Kidney (tissue), 14 donors: Measurements from ENCODE around the gene DNAJB6. TPM values are rescaled to one million over a fixed set of nuclear protein-coding genes. Genes with fewer than 3 reads are reported as not detected.
A peak's percentile ranks its signal among the peaks of the same experiment; 100 is the strongest.
"Not testable (repeated sequence)": the region's sequence is repeated elsewhere in the genome, so short reads cannot be mapped to it uniquely, and the experiment has no call there.

ENCODE experiments used
- DNase-seq, 5 donors: peaks; one replicate each; pipeline ENCODE4 v3.0.0-alpha.2; 2013 to 2020
- FAIRE-seq: peaks from 2 replicates; lab custom pipeline; 2012; peaks lifted over from hg19 to GRCh38; lab: Jason Lieb, UNC
- H3K27ac ChIP-seq, 2 donors: one replicate each; pipeline ENCODE4 v1.7.0; 2013; ENCODE audit warnings: low read depth in 2 of 2, low read length in 2 of 2, inconsistent platforms in 1 of 2
- H3K27me3 ChIP-seq: one replicate; pipeline ENCODE4 v1.7.1; 2013; ENCODE audit warnings: low read length, inconsistent platforms; ENCODE audit not compliant: control insufficient read depth, insufficient read depth
- H3K36me3 ChIP-seq, 3 donors: one replicate each; pipeline versions ENCODE4 v1.7.0 to v1.7.1; 2013; ENCODE audit warnings: low read length in 3 of 3, control low read depth in 1 of 3, inconsistent platforms in 1 of 3; ENCODE audit not compliant: insufficient read depth in 3 of 3, control insufficient read depth in 2 of 3
- H3K4me1 ChIP-seq, 3 donors: one replicate each; pipeline versions ENCODE4 v1.7.0 to v1.7.1; 2013; ENCODE audit warnings: low read length in 3 of 3, inconsistent platforms in 1 of 3, low read depth in 1 of 3; ENCODE audit not compliant: control insufficient read depth in 2 of 3, insufficient read depth in 2 of 3
- H3K4me3 ChIP-seq, 3 donors: one replicate each; pipeline versions ENCODE4 v1.7.0 to v1.8.1; 2013; ENCODE audit warnings: low read length in 3 of 3, control low read depth in 1 of 3, inconsistent platforms in 1 of 3
- H3K9ac ChIP-seq, 3 donors: one replicate each; pipeline versions ENCODE4 v1.7.0 to v1.7.1; 2013; ENCODE audit warnings: low read length in 3 of 3, control low read depth in 1 of 3, inconsistent platforms in 1 of 3
- H3K9me3 ChIP-seq, 3 donors: one replicate each; pipeline versions ENCODE4 v1.7.0 to v1.7.1; 2013; ENCODE audit warnings: low read length in 3 of 3, control low read depth in 1 of 3, inconsistent platforms in 1 of 3; ENCODE audit not compliant: control insufficient read depth in 2 of 3, insufficient read depth in 1 of 3
- CTCF ChIP-seq: IDR thresholded peaks from 3 replicates; pipeline ENCODE4 v1.5.1; 2012; ENCODE audit warnings: mild to moderate bottlenecking, moderate library complexity, borderline replicate concordance; ENCODE audit not compliant: insufficient read depth; ENCODE audit errors: extremely low read depth
- intact Hi-C: fragments of 100-400 bp; cut with DNase I; formaldehyde crosslinking; loops from one replicate; pipeline ENCODE4 v1.11.1; 2022
- polyA plus RNA-seq: library from polyadenylated mRNA; stranded (reverse); fragments of 350-450 nt; fragmentation: Illumina TruSeq; extraction: RNeasy Lipid Tissue Mini Kit (QIAGEN cat#74804); gene quantifications from one replicate; pipeline ENCODE4 v1.2.3, GENCODE V29; 2014; ENCODE audit warnings: low read depth, low replicate concordance; ENCODE audit not compliant: insufficient read depth
- total RNA-seq: library from RNA; stranded (reverse); fragmentation: NEBNext Ultra II Directional; extraction: Animal tissue kit (Norgen Biotek cat#: 25700); gene quantifications from one replicate; pipeline ENCODE4 v1.2.1, GENCODE V29; 2021
- donor health status: control.
- donor health status: control.
- donor health status: control.
- donor health status: control.
- donor health status: control.
- donor health status: DM: yes; HTN: yes; CAD: no.
- donor health status: Normal renal cell carcinoma (clear cell type).

The DNAJB6 gene
- total and polyA plus RNA-seq, 2 donors from 2014 or later = 74.5 to 86.8 TPM

- H3K4me1 ChIP-seq, FAIRE-seq, intact Hi-C loops, H3K36me3 ChIP-seq, H3K9me3 ChIP-seq, H3K27ac ChIP-seq, H3K27me3 ChIP-seq, H3K9ac ChIP-seq, DNase-seq, H3K4me3 ChIP-seq: not testable (repeated sequence)
These were observed 5.8 kb upstream of the DNAJB6 start for GRCh38 chr7:157331049-157331448.

GRCh38 chr7:157335236-157335635, 1.6 kb upstream of the DNAJB6 start:
- H3K9ac ChIP-seq = no peak overlapping the region
- H3K4me3 ChIP-seq = no peak overlapping the region
- DNase-seq (peak in 1 of 5 donors; percentile 16), FAIRE-seq (no peak)
- no peak overlapping the region for H3K27ac ChIP-seq
- no peaks in the 10 kb centered on the region for H3K36me3 ChIP-seq
- intact Hi-C loops = no loop called here
- no peaks in the 10 kb centered on the region for H3K9me3 ChIP-seq
- no peaks in the 10 kb centered on the region for H3K27me3 ChIP-seq
- no peak for TF ChIP-seq CTCF
- H3K4me1 ChIP-seq = peaks cover 0 to 6% (median 5%) of the 10 kb centered on the region in 3 donors

- H3K27me3 ChIP-seq = no peaks in the 10 kb centered on the region
- intact Hi-C loops = no loop called here
- FAIRE-seq (no peak), DNase-seq (peak in 3 of 5 donors; percentile 29 to 51 (median 50))
- H3K9me3 ChIP-seq = no peaks in the 10 kb centered on the region
- H3K4me1 ChIP-seq = peaks cover 0 to 6% (median 5%) of the 10 kb centered on the region in 3 donors
- no peak for TF ChIP-seq CTCF
- no peaks in the 10 kb centered on the region for H3K36me3 ChIP-seq
- H3K9ac ChIP-seq = peak overlapping the region in 2 of 3 donors; percentile 71 to 76
- peak overlapping the region; percentile 94 to 98 for H3K27ac ChIP-seq
- peak overlapping the region; percentile 40 to 76 (median 61) for H3K4me3 ChIP-seq
These were observed 817 bp upstream of the DNAJB6 start for GRCh38 chr7:157335991-157336382.

GRCh38 chr7:157337316-157338149, 729 bp downstream of the DNAJB6 start:
- no peak for FAIRE-seq

More at GRCh38 chr7:157337316-157338149, 729 bp downstream of the DNAJB6 start:
- TF ChIP-seq CTCF = no peak
- Histone ChIP-seq H3K4me3 (peak overlapping the region; percentile 58 to 93 (median 83)), H3K36me3 (no peaks in the 10 kb centered on the region), H3K9ac (peak overlapping the region; percentile 42 to 93 (median 93)), H3K27me3 (no peaks in the 10 kb centered on the region), H3K4me1 (peaks cover 0 to 6% (median 5%) of the 10 kb centered on the region in 3 donors), H3K9me3 (no peaks in the 10 kb centered on the region), H3K27ac (peak overlapping the region; percentile 94 to 98)
- DNase-seq = peak; percentile 70 to 88 (median 79)
- intact Hi-C loops = no loop called here
